Left ventricle myocardium superior (tissue), 1 donor: Measurements from ENCODE around the gene PRPF6. TPM values are rescaled to one million over a fixed set of nuclear protein-coding genes. Genes with fewer than 3 reads are reported as not detected.

Experiments used
- ATAC-seq: fragments of 200-7000 bp; cut with Tn5 transposase; one replicate; pipeline ENCODE4 v1.9.1; 2020; ENCODE audit warnings: mild to moderate bottlenecking, moderate library complexity
- DNase-seq: peaks from one replicate; pipeline ENCODE4 v3.0.0-alpha.2; 2020
- intact Hi-C: fragments of 100-400 bp; cut with micrococcal nuclease; formaldehyde crosslinking; loops from one replicate; pipeline ENCODE4 v1.11.0; 2022
- microRNA-seq: library from miRNA; unstranded; fragments of <30 nt; microRNA quantifications from one replicate; pipeline ENCODE4 v1.2.0, GENCODE V29; 2020; ENCODE audit warnings: borderline number of aligned reads
- total RNA-seq: library from RNA; stranded (reverse); fragmentation: NEBNext Ultra II Directional; extraction: Animal tissue kit (Norgen Biotek cat#: 25700); gene quantifications from one replicate; pipeline ENCODE4 v1.2.1, GENCODE V29; 2021
- donor health status: DM: no; HTN: yes; CAD: no; lungs with severe emphysema.

Gene PRPF6
- total RNA-seq, 1 donor from 2014 or later: 50.6 TPM

DNA sequence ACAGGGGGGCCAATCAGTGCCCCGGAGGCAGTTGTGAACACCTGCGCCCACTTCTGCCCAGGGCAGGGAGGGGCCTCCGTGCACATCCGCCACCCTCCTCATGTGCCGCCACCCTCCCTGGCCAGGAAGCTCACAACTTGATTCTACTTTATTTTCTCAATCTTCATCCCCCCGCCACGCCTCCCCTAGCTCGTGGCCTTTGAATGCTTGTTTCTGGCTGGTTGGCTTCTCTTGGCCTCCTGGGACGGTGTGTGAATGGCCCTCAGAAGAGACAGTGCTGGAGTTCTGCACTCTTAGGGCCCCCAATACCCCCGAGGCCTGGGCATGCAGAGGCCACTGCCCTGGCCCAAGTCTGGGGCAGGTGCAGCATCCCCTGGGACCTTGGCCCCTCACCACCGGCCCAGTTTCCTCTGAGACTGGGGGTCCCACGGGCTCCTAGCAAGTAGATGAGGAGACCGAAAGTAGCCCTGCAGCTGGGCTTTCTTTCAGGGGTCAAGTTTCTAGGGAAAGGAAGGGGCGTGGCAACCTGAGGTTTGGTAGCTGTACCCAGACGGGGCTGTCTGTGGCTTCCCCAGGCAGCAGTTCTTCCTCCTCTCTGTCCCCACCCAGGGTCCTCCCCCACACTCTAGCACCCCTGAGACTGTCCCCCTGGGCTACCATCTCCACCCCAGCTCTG, 97.1 kb downstream of the PRPF6 start:
- intact Hi-C loops: no loop called here
- DNase-seq: no peak
- ATAC-seq: peak; percentile 6

DNA sequence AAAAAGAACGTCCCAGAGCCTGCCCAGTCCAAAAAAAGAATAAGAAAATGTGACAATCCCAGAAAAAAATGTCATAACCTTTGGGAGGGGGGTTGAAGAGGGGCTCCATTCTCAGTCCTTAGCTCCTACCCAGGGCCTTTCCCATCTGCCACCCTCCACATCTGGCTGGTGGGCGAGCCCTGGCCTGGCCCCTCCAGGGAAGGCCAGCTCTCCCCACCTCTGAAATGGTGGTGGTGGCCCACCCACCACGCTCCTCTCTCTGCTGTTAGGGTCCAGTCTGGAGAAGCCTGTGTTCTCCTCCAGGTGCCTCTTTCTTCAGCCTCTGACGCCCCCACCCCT, 98.0 kb downstream of the PRPF6 start:
- no peak for DNase-seq
- intact Hi-C loops: no loop called here
- ATAC-seq: no peak

DNA sequence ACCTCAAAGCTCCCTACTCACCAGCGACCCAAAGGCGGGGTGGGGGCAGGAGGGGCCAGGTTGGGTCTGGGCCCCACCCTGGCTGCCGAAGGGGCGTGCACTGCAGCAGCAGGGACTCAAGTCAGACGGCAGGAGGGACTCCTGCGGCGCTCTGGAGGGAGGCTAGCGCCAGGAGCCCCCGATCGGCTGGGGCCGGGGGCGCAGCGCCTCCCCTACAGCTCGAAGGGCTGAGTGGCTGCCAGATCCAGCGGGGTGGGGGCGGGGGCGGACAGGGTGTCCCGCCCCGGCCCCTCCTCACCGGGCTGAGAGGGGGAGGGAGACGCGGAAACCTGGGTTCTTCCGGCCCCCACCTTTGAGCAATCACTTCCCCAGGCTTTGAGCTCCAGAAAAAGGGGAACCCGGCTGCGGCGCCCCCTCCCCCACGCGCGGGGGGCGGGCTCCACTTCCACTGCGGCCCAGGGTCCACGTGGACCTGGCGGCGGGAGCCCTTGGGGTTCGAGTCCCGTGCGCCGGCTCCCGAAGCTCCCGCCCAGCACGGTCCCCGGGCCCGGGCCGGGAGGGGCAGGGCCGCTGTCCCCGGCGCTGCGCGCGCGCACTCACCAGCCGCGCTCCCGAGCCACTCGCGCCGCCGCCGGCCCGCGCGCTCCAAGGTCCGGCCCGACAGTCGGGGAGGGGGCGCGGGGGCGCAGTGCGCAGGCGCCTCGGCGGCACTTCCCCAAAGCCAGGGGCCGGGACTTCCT, 98.5 kb downstream of the PRPF6 start, which contains the start of gene RGS19:
TSS of gene RGS19 (minus strand) at position 246 of the 740 bp plus-strand sequence. CDS start 2,632 bp downstream, outside the sequence.
- intact Hi-C loops: no loop called here
- ATAC-seq (peak; percentile 70), DNase-seq (peak; percentile 90)

GRCh38 chr20:64080013-64080812, 99.3 kb downstream of the PRPF6 start, which contains the start of gene OPRL1:
OPRL1 (plus strand) TSS chr20:64080082; CDS start chr20:64092721, 12,639 bp downstream.
- intact Hi-C loops: no loop called here
- DNase-seq (no peak), ATAC-seq (peak; percentile 4)

- DNase-seq (no peak), ATAC-seq (no peak)
- intact Hi-C loops: no loop called here
Measured at GRCh38 chr20:64080813-64081623, 100.1 kb downstream of the PRPF6 start.

DNA sequence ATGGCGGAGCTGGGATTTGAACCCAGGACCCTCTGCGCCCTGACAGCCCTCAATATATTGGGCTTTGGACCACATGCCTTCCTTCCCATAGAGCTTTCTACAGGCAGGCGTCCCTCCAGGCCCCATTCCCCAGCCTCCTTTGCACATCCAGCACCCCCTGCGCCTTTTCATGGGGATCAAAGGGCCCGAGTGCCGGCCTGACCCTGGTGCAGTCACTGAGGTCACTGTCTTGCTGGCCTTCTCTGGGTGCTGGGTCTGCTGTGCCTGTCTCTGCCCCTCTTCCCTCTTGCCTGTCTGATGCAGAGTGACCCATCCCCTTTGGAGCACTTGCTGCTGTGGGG, 100.7 kb downstream of the PRPF6 start:
- ATAC-seq: no peak
- intact Hi-C loops: no loop called here
- DNase-seq: no peak

DNA sequence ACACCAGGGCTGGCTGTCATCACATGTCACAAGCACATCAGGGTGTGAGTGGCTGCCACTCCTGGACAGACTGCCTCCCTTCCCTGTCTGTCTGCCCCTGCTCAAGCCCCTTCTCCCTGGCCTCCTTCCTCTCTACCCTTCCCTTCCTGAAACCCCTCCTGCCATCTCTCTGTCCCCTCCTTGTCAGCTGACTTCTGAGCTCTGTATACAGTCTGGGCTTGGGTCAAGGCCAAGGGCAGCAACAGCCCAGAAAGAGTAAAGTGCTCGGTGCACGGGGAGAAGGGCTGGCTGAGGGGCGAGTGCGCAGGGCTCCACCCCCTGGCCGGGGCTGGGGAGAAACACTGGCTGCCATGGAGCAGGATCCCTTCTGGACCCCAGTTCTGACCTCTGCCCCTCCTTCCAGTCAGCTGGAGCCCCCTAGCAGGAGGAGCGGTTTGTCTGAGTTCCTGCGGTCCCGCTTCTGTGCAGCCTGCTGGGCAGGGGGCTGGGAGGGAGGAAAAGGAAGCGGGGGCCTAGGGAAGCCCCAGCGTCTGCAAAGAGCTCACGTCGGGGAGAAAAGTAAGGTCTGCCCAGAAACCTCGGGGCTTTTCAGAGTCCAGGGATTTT, 101.3 kb downstream of the PRPF6 start:
- no peak for ATAC-seq
- no peak for DNase-seq
- intact Hi-C loops: no loop called here

Small RNAs within 50 kb of the gene (microRNA-seq; reads per million reads assigned to microRNA genes)
- not detected for gene MIR1914
- not detected for gene MIR647
- gene MIR6813: not detected

Other genes with a start within 250 kb of the PRPF6 start
- gene LIME1, start 244.5 kb upstream of the PRPF6 start, total RNA-seq: 2.7 TPM
- 104 TPM for gene SLC2A4RG, start 241.4 kb upstream of the PRPF6 start, total RNA-seq
- 13.1 TPM for gene ZBTB46, start 149.9 kb upstream of the PRPF6 start, total RNA-seq
- not detected for gene ABHD16B, start 119.6 kb upstream of the PRPF6 start, total RNA-seq
- gene TPD52L2, start 115.9 kb upstream of the PRPF6 start, total RNA-seq: 78.0 TPM
- gene DNAJC5, start 86.0 kb upstream of the PRPF6 start, total RNA-seq: 47.3 TPM
- 59.9 TPM for gene UCKL1, start 24.7 kb upstream of the PRPF6 start, total RNA-seq
- 14.0 TPM for gene ZNF512B, start 11.2 kb upstream of the PRPF6 start, total RNA-seq
- 6.4 TPM for gene SAMD10, start 1.5 kb upstream of the PRPF6 start, total RNA-seq
- 0.35 TPM for gene C20orf204, start 55.0 kb downstream of the PRPF6 start, total RNA-seq
- 36.8 TPM for gene SOX18, start 68.5 kb downstream of the PRPF6 start, total RNA-seq
- gene TCEA2, start 82.1 kb downstream of the PRPF6 start, total RNA-seq: 35.6 TPM
- gene RGS19, start 98.4 kb downstream of the PRPF6 start, total RNA-seq: 5.4 TPM
- gene OPRL1, start 99.0 kb downstream of the PRPF6 start, total RNA-seq: 0.27 TPM
- gene LKAAEAR1, start 103.3 kb downstream of the PRPF6 start, total RNA-seq: not detected
- not detected for gene NPBWR2, start 126.4 kb downstream of the PRPF6 start, total RNA-seq
- gene MYT1, start 183.3 kb downstream of the PRPF6 start, total RNA-seq: 0.20 TPM